ENCODE results near the gene WNT11.

- no peak for TF ChIP-seq CTCF (IDR thresholded peaks at IDR 0.05)
- TF ChIP-seq ZFX (IDR thresholded peaks at IDR 0.05; ENCODE audit: borderline replicate concordance): no peak
These were observed 33.7 kb downstream of the WNT11 start for GRCh38 chr11:76172583-76172982.
